ENCODE data around the gene TTLL11. TPM values are rescaled to one million over a fixed set of nuclear protein-coding genes. Genes with fewer than 3 reads are reported as not detected.

TTLL11 gene
- total RNA-seq, 4 donors from 2014 or later: 3.0 to 9.9 (median 7.4) TPM

DNA sequence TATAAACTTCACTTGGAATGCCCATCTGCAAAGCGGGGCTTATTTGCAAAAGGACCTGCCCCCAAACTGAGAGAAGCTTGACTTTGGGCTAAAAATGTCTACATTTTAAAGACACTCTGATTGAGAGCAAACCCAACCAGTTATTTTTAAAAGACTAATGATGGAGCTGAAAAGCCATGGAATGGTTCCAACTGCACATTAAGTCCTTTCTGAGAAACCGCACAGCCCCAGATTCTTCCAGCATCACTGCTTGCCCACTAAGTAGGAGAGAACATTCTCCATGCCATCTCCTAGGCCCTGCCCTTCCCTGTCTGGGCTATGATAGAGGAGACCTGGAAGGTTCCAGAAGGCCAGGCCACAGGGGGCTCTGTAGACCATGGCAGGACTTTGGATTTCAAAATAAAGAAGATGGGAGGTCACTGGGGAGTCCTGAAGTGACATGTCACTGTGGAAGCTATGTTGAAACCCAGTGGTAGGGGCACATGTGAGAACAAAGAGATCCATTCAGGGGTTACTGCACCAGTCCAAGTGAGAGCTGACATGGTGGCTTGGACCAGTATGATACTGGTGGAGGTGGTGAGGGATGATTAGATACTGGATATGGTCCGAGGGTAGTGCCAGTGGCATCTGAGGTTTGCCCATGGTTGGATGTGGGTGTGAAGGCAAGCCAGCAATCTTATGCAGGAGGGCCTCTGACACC is 262.5 kb downstream of the TTLL11 start:
- Histone ChIP-seq H3K27ac (no peak overlapping the region), H3K36me3 (no peaks in the 10 kb centered on the region), H3K27me3 (no peaks in the 10 kb centered on the region), H3K9me3 (no peaks in the 10 kb centered on the region), H3K4me1 (no peaks in the 10 kb centered on the region), H3K4me3 (no peak overlapping the region)
- TF ChIP-seq POLR2A (IDR thresholded peaks at IDR 0.05): no peak
- TF ChIP-seq, protein P1, sequence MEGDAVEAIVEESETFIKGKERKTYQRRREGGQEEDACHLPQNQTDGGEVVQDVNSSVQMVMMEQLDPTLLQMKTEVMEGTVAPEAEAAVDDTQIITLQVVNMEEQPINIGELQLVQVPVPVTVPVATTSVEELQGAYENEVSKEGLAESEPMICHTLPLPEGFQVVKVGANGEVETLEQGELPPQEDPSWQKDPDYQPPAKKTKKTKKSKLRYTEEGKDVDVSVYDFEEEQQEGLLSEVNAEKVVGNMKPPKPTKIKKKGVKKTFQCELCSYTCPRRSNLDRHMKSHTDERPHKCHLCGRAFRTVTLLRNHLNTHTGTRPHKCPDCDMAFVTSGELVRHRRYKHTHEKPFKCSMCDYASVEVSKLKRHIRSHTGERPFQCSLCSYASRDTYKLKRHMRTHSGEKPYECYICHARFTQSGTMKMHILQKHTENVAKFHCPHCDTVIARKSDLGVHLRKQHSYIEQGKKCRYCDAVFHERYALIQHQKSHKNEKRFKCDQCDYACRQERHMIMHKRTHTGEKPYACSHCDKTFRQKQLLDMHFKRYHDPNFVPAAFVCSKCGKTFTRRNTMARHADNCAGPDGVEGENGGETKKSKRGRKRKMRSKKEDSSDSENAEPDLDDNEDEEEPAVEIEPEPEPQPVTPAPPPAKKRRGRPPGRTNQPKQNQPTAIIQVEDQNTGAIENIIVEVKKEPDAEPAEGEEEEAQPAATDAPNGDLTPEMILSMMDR (IDR thresholded peaks at IDR 0.05): no peak
- peak in 2 of 3 donors; percentile 4 to 15 for DNase-seq

- H3K4me3 ChIP-seq: no peak overlapping the region
- no peaks in the 10 kb centered on the region for H3K36me3 ChIP-seq
- H3K27ac ChIP-seq: no peak overlapping the region
- no peaks in the 10 kb centered on the region for H3K27me3 ChIP-seq
- no peaks in the 10 kb centered on the region for H3K4me1 ChIP-seq
- TF ChIP-seq, protein P1 (IDR thresholded peaks at IDR 0.05): no peak
- no peak for TF ChIP-seq POLR2A (IDR thresholded peaks at IDR 0.05)
- H3K9me3 ChIP-seq: no peaks in the 10 kb centered on the region
- DNase-seq: peak in 1 of 3 donors; percentile 36
Measured at GRCh38 chr9:121827251-121827967, 265.7 kb downstream of the TTLL11 start.

DNA sequence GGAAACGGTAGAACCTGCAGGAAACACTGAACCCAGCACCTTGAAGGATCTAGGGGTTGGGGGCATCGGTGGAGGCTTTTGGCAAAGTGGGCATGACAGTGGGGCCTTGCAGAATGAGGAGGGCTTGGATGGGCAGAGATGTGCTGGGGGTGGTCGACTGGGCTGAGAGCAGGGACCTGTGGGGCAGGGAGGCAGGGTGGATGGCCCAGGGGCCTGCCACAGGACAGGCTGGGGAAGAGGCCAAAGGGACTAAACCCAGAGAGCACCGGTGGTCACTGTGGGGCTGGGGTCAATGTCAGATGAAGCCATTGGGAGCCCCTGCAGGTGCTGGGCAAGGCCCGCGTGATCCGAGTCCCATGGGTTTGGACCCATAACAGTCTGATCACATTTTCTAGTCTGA is 266.4 kb downstream of the TTLL11 start:
- TF ChIP-seq POLR2A (IDR thresholded peaks at IDR 0.05): no peak
- TF ChIP-seq, protein P1 (IDR thresholded peaks at IDR 0.05): no peak
- no peak overlapping the region for H3K4me3 ChIP-seq
- no peaks in the 10 kb centered on the region for H3K4me1 ChIP-seq
- H3K36me3 ChIP-seq: no peaks in the 10 kb centered on the region
- no peaks in the 10 kb centered on the region for H3K27me3 ChIP-seq
- no peak overlapping the region for H3K27ac ChIP-seq
- peak in 1 of 3 donors; percentile 35 for DNase-seq
- H3K9me3 ChIP-seq: no peaks in the 10 kb centered on the region

GRCh38 chr9:121825031-121825691 is 267.9 kb downstream of the TTLL11 start:
- no peaks in the 10 kb centered on the region for H3K27me3 ChIP-seq
- TF ChIP-seq, protein P1 (IDR thresholded peaks at IDR 0.05): no peak
- TF ChIP-seq POLR2A (IDR thresholded peaks at IDR 0.05): no peak
- DNase-seq: peak in 1 of 3 donors; percentile 33
- no peaks in the 10 kb centered on the region for H3K9me3 ChIP-seq
- no peaks in the 10 kb centered on the region for H3K4me1 ChIP-seq
- H3K4me3 ChIP-seq: no peak overlapping the region
- H3K27ac ChIP-seq: no peak overlapping the region
- no peaks in the 10 kb centered on the region for H3K36me3 ChIP-seq

GRCh38 chr9:121824651-121825030 is 268.5 kb downstream of the TTLL11 start:
- no peak for TF ChIP-seq POLR2A (IDR thresholded peaks at IDR 0.05)
- TF ChIP-seq, protein P1 (IDR thresholded peaks at IDR 0.05): no peak
- DNase-seq: peak in 1 of 3 donors; percentile 27
- Histone ChIP-seq H3K9me3 (no peaks in the 10 kb centered on the region), H3K4me3 (no peak overlapping the region), H3K27ac (no peak overlapping the region), H3K27me3 (no peaks in the 10 kb centered on the region), H3K4me1 (no peaks in the 10 kb centered on the region), H3K36me3 (no peaks in the 10 kb centered on the region)

Measured in Peyer's patch (tissue), 4 donors.